Activated CD4-positive, alpha-beta T cell treated with anti-CD3 and anti-CD28 coated beads, Interleukin-2, amount 50 U/mL, for 24 hours (primary cell): ENCODE results near the gene CA11.

ENCODE experiments used
- DNase-seq, 2 donors: peaks; one replicate each; pipeline ENCODE4 v3.0.0-alpha.2; 2020; ENCODE audit warnings: low read depth in 1 of 2, low spot score in 1 of 2

The CA11 gene

DNA sequence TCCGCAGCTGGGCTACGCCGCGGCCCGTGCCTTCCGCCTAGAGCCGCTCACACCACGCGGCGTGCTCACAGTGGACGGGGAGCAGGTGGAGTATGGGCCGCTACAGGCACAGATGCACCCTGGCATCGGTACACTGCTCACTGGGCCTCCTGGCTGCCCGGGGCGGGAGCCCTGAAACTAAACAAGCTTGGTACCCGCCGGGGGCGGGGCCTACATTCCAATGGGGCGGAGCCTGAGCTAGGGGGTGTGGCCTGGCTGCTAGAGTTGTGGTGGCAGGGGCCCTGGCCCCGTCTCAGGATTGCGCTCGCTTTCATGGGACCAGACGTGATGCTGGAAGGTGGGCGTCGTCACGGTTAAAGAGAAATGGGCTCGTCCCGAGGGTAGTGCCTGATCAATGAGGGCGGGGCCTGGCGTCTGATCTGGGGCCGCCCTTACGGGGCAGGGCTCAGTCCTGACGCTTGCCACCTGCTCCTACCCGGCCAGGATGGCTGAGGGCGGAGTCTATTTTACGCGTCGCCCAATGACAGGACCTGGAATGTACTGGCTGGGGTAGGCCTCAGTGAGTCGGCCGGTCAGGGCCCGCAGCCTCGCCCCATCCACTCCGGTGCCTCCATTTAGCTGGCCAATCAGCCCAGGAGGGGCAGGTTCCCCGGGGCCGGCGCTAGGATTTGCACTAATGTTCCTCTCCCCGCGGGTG, 16.2 kb downstream of the CA11 start:
- no peak for DNase-seq

DNA sequence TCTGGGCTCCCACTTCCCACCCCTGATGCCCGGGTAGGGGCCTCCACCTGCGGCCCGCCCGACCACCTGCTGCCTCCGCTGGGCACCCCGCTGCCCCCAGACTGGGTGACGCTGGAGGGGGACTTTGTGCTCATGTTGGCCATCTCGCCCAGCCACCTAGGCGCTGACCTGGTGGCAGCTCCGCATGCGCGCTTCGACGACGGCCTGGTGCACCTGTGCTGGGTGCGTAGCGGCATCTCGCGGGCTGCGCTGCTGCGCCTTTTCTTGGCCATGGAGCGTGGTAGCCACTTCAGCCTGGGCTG, 16.7 kb downstream of the CA11 start:
- no peak for DNase-seq

DNA sequence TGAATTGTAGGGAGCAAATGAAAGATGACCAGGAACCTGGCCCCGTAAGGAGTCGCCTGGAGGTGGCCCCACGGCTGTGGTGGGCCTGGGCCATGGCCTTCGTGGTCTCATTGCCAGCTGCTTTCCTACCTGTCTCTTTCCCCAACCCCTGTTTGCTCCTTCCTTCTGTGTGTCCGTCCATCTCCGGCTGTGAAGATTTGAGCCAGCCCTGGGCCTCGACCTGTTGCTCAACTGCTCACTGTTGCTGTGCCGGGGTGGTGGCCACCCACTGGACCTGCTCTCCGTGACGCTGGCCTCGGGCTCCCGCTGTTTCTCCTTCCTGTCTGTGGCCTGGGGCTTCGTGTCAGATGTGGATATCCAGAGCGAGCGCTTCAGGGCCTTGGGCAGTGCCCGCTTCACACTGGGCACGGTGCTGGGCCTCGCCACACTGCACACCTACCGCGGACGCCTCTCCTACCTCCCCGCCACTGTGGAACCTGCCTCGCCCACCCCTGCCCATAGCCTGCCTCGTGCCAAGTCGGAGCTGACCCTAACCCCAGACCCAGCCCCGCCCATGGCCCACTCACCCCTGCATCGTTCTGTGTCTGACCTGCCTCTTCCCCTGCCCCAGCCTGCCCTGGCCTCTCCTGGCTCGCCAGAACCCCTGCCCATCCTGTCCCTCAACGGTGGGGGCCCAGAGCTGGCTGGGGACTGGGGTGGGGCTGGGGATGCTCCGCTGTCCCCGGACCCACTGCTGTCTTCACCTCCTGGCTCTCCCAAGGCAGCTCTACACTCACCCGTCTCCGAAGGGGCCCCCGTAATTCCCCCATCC, 17.3 kb downstream of the CA11 start:
- no peak for DNase-seq

DNA sequence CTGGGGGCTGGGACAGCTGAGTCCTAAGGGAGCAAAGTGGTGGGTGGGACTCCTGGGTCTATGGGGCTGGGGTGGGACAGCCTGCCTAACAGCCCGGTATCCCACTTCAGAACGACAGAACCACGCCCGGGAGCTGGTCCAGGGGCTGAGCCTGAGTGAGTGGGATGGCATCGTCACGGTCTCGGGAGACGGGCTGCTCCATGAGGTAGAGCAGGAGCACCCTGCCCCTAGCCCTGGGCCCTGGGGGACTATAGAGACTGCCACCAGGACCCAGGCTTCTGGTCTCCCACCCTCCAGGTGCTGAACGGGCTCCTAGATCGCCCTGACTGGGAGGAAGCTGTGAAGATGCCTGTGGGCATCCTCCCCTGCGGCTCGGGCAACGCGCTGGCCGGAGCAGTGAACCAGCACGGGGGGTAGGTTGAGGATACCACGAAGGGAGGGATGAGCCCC, 18.1 kb downstream of the CA11 start:
- DNase-seq = no peak

DNA sequence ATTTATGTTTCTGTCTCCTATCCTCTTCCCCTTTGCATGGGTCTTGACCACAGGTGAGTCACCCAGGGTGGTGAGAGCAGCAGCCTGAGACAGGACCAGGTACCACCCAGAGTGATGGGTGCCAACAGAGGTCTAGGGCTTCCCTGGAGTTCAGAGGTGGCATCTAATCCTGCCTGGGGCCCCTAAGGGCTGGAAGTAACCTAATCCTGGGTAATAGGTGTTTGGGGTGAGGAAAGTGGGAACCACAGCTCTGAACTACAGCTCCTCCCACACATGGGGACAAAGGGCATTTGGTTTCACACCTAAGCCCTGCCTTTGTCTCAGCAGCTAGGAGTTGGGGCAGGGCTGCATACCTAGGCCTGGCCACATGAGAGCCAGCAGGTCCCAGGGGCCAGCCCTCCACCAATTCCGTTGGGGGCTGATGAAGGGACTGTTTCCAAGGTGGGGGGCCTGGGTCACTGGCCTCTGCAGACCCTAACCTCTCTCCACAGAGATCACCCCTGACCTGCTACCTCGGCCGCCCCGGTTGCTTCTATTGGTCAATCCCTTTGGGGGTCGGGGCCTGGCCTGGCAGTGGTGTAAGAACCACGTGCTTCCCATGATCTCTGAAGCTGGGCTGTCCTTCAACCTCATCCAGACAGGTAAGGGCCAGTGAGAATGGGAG, 18.7 kb downstream of the CA11 start:
- DNase-seq = no peak

DNA sequence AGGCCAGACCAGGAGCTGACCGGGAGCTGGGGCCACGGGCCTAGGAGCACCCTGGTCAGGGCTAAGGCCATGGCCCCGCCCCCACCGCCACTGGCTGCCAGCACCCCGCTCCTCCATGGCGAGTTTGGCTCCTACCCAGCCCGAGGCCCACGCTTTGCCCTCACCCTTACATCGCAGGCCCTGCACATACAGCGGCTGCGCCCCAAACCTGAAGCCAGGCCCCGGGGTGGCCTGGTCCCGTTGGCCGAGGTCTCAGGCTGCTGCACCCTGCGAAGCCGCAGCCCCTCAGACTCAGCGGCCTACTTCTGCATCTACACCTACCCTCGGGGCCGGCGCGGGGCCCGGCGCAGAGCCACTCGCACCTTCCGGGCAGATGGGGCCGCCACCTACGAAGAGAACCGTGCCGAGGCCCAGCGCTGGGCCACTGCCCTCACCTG, 20.1 kb downstream of the CA11 start:
- no peak for DNase-seq

DNA sequence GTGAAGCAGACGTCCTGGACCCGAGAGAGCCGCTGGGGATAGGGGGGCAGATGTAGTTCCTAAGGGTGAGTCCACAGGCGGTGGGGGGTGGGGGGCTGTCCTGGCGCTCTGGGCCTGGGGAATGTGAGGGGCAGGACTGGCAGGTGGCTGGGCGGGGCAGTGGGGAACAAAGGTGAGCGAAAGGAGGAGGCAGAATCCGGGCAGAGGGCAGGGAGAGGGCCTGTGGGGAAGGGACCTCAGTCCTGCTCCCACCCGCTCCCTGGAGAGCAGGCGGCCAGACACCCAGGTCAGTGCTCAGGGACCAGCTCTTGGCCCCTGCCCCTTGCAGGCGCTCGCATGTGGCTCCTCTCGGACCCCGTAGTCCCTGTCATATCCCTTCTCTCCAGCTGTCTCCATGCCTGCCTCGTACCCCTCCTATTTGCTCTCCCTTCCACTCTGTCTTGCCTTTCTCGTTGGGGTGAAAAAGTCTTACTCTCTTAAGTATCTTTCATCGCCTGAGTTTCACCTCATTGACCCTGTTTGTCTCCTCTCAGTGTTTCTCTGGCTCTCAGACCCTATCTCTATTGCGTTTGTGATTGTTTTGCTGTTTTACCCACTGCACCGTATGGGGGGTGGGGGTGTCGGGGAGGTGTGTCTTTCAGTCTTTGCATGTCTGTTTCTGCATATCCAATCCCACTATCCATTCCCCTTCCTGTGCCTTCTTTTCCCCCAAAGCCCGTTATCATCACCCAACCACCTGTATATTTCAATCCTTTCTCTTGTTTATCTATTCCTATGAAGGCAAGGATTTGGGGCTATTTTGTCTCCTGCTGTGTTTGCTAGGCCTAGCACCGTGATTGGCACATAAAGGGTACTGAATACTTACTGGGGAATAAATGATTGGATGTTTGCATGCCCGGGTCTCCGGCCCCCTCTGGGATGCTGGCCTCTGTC, 20.9 kb downstream of the CA11 start:
- DNase-seq = no peak

DNA sequence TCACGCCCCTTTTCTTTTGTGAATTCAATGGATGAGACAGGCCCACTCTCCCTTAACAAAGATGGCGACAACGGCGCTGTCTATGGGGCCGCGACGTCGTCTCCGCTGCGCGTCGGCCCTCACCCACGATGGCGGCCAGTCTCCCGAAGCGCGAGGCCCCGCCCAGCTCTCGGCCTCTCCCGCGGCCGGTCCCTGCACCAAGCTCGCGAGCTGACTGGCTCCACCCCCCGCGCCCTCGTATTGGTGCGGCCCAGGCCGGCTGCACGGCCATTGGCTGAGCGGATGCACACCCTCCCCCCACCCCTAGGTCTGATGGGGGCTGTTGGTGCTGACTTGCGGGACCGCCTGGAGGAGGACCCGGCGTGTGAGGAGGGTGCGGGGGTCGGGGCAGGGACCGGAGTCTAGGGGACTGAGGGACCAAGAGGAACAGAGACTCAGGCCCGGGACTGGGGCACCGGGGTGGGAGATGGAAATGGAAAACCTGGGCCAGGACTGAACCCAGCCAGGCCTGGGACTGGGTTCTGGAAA, 21.9 kb downstream of the CA11 start:
- DNase-seq = peak; percentile 93 to 96

DNA sequence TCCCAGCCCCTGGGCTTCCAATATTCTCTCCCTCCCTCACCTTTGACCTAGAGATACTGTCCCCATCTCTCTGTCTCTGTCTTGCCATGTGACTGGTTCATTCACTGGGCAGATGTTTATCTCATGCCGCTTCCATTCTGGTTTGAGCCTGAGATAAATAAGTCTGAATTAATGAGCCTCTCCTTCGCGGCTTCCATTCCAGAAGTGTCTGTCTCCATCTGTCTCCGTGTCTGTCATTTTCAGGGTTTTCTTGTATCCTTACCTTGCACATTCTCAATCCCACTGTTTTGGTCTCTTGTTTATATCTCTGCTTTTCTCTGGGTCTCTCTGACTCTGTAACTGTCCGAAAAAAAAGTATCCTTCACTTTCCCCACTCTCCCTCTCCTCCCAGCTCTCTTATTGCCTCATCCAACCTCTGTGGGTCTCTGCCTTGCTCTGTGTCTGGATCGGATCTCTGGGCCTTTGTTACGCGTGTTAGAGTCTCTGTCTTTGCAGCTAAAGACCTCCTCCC, 22.4 kb downstream of the CA11 start:
- DNase-seq = no peak

DNA sequence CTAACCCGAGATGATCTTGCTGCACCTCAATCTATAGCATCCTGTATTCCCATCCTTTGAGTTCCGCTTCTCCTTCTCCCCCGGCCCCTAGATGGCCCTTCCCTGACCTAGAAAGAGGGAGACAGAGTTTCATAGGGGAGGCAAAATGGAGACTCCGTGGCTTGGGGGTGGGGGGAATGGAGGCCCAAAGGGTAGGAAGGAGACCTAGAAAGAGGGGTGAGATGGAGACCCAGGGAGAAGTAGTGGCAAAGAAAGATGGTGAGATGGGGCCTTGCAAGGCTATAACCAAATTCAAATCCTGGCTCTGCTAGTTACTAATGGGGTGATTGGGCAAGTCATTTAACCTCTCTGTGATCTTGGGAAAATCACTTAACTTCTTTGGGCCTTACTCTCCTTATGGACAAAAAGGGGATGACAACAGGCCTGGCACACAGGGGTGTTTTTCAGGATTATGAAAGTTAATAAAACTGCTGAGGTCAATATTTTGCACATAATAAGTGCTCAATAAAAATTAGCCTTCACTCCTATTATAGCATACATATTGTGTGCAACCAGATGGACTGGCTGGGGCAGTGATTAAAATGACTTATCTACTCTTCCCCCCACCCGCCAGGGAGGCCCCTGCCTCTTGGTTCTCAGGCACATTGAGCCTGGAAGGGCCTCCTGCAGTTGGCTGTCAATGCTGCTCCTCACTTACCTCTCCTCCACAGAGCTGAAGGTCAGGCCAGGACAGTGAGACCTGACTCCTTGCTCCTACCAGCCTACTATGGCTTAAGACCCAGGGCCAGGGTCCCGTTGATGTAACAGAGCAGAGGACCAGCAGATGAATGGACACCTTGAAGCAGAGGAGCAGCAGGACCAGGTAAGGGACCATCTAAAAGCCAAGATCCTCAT, 26.0 kb downstream of the CA11 start:
- DNase-seq = no peak

DNA sequence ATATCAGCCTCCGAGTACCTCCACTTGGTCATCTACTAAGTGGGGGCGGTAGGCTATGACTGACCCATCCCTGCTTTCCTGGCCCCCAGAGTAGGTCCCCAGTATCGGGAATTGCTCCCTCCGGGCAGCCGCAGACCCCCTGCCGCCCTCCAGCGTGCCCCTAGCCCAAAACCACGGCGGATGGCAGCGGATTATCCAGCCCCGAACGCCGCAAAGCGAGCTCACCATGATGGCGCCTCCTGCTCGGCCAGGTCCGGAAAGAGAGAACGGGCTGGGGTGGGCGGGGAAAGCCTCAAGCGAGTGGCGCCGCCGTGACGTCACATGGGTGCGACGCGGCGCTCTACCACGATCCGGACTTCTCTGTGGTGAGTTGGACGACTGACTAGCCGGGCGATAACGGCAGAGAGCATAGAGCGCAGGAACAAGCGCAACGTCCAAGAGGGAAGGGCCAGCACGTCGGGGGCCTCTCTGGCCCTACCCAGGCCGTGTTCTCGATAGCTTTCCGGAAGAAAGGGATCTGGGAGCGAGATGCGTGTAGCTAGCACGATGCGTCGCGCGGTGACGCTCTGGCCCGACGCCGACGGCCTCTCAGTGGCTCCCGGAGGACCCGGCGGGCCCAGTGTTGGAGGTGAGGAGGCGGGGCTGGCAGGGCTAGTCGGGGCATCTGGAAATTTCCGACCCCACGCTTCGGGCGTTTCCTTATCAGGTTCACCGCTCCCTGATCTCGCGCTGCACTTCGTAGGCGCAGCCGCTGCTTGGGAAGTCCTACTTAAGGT, 26.9 kb downstream of the CA11 start, which contains the start of the genes RPL18 and SPHK2:
Gene RPL18, minus strand, starts transcription at position 263 of the 776 bp plus-strand sequence. Its CDS starts 35 bp downstream, at position 228.
Gene SPHK2, plus strand, starts transcription at position 591 of the 776 bp plus-strand sequence. CDS start 1,009 bp downstream, outside the sequence.
- peak; percentile 92 to 93 for DNase-seq

DNA sequence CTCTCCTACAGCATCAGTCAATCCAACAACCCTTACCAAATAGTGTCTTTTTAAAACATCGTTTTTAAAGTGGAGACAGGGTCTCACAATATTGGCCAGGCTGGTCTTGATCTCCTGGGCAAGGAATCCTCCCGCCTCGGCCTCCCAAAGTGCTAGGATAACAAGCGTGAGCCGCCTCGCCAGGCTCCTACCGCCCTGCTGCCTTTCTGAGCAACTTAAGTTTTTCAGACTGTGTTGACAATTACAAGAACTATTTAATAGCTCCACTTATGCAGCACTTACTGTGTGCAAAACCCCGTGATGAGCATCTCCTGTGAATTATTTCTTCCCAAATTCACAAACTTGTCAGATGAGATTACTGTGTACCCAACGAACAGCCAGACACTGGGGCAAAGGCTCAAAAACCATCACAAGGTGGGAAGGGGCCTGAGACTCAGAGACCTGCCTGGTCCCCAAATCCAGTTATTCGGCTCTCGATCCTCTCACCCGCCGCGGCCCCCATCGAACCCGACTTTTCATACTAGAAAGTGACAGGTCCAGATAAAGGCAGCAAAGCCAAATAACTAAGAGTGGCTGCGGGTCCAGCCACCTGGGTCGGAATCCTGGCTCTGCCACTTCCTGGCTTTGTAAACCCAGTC, 27.6 kb downstream of the CA11 start:
- no peak for DNase-seq

DNA sequence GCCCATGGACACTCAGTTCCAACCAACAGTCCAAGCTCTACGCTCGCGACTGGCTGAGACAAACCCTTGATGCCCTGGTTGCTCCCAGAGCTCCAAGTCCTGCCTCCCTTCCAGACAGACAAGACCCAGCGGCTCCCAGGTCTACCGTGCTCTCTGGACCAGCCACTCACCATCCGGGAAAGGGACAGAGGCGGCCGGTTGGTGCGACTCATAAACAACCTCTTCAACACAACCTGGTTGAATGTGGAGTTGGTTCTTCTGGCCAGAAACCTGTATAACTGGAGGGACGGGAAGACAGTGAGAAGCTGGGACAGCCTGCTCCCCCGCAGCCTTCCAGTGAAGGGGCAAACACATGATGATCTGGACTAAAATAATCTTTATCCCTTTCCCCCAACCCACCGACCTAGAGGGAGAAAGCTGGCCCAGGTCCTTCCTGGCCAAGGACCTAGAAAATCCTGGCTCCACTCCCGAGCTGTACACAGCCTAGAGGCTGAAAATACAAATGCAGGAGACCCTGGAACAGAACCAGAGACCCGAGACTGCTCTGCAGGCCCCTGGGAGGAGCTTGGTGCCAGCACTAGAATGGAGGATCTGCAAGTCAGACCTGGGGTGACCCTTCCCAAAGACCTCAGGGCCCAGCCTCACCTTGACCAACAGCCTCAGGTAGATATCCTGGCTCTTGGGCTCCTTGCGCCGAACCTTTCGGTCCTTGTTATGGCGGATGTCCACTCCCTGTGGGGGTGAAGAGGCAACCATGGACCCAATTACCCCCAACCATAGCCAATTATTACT, 28.6 kb downstream of the CA11 start:
- DNase-seq = no peak

DNA sequence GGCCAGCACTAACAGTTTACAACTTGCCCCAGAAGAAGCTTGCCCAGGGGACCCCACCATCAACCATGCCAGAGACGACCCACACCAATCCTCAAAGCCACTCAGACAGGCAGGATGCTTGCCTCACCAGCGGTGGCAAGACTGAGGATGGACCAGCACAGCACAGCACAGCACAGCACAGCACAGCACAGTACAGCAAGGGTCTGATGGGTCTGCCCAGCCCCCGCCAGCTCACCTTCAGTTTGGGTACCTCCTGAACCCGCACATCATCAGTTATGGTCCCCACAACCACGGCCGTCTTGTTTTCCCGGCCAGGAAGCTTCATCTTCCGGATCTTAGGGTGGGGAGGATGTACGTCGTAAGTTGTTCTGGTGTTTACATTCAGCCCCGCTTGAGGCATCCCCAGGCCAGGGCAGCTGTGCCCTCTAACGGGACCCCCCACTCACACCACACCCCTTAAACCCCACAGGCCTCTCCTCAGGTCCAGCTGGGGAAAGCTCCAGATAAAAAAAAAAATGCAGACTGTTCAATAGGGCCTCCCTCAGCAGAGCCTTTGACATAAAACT, 29.4 kb downstream of the CA11 start:
- DNase-seq = no peak

DNA sequence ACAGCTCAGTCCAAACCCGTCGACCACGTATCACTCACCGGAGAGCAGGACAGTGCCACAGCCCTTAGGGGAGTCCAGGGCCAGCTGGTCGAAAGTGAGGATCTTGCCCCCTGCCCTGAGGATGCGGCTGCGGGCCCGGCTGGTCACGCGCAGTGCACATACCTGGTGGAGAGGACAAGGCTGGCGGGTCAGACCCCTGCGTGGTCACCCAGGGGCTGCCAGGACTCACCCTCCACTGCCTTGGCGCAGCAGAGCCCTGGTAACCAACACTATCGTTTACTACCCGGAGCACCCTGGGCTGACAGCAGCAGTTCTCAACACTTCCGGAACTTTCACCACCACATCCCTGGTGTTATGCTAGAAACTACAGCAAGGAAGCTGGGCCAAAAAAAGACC, 29.9 kb downstream of the CA11 start:
- no peak for DNase-seq

DNA sequence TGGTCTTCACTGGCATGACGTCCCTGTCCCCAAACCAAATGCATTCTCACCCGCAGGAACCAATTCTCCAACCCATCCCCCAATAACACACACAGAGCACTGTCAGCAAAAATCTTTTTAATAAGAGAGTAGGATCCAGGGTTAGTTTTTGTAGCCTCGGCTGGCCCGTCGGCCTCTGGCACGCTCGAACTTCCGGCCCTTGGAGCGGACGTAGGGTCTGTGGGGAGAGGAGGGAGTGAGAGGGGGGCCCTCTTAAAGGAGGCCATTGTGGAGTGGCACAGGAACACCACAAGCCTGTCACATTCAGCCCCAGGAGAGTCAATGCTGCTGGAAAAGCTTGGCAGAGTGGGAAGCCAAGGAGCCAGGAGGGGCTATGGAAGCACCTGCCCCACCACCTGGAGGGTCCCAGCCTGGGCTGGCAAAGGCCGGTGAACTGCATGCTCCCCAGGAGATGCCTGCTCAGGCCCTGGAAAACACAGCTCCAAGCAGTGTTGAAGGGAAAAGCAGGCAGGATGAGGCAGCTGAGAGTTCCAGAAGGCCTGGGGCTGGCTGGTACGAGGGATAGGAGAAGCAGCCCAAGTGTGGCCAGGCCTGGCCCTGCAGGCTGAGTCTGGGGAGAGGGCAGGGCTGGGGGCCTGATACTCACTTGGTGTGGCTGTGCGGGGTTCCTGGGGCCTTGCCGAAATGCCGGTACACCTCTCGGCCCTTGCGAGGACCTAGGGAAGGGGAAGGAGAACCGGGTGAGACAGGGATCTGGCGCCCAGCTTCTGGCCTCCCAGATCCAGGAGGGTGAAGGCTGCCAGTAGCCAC, 30.6 kb downstream of the CA11 start:
- DNase-seq = no peak
